Activated CD8-positive, alpha-beta memory T cell treated with anti-CD3 and anti-CD28 coated beads, Interleukin-2, amount 50 U/mL, for 4 hours (primary cell): ENCODE data around the gene DRC7.
"Not testable (repeated sequence)": the region's sequence is repeated elsewhere in the genome, so short reads cannot be mapped to it uniquely, and the experiment has no call there.

ENCODE experiments used
- DNase-seq: peaks from one replicate; pipeline ENCODE4 v3.0.0-alpha.2; 2020

Gene DRC7

GRCh38 chr16:57660715-57661463, 33.7 kb upstream of the DRC7 start:
- no peak for DNase-seq

GRCh38 chr16:57661510-57661909, 33.1 kb upstream of the DRC7 start:
- no peak for DNase-seq

- DNase-seq = no peak
Observed at GRCh38 chr16:57661936-57662906, 32.4 kb upstream of the DRC7 start.

GRCh38 chr16:57663436-57663835, 31.2 kb upstream of the DRC7 start:
- DNase-seq = no peak

GRCh38 chr16:57663917-57664661, 30.5 kb upstream of the DRC7 start:
- DNase-seq = no peak

GRCh38 chr16:57664662-57665025, 30.0 kb upstream of the DRC7 start:
- DNase-seq = no peak

GRCh38 chr16:57665541-57665940, 29.1 kb upstream of the DRC7 start:
- DNase-seq = no peak

GRCh38 chr16:57666353-57667047, 28.1 kb upstream of the DRC7 start:
- no peak for DNase-seq

GRCh38 chr16:57667048-57667525, 27.5 kb upstream of the DRC7 start:
- no peak for DNase-seq

GRCh38 chr16:57667526-57668262, 26.9 kb upstream of the DRC7 start:
- DNase-seq = no peak

GRCh38 chr16:57668263-57668571, 26.4 kb upstream of the DRC7 start, which contains the start of gene ADGRG3:
ADGRG3 (plus strand) TSS chr16:57668306; CDS start chr16:57668348, 42 bp downstream.
- no peak for DNase-seq

- DNase-seq = no peak
Observed at GRCh38 chr16:57668630-57669475, 25.8 kb upstream of the DRC7 start.

GRCh38 chr16:57669476-57670162, 25.0 kb upstream of the DRC7 start:
- no peak for DNase-seq

- no peak for DNase-seq
Observed at GRCh38 chr16:57670196-57670595, 24.4 kb upstream of the DRC7 start.

GRCh38 chr16:57671451-57671850, 23.2 kb upstream of the DRC7 start:
- DNase-seq = not testable (repeated sequence)

GRCh38 chr16:57672416-57672815, 22.2 kb upstream of the DRC7 start:
- DNase-seq = no peak

- DNase-seq = no peak
Observed at GRCh38 chr16:57672824-57673223, 21.8 kb upstream of the DRC7 start.

- DNase-seq = no peak
Observed at GRCh38 chr16:57675741-57676551, 18.7 kb upstream of the DRC7 start.

- DNase-seq = no peak
Observed at GRCh38 chr16:57676553-57677085, 18.0 kb upstream of the DRC7 start.
